ENCODE measurements around the gene CCDC24. TPM values are rescaled to one million over a fixed set of nuclear protein-coding genes. Genes with fewer than 3 reads are reported as not detected.

CCDC24 gene
- total and polyA plus RNA-seq, 5 donors from 2014 or later = 0.18 to 1.8 (median 0.74) TPM

DNA sequence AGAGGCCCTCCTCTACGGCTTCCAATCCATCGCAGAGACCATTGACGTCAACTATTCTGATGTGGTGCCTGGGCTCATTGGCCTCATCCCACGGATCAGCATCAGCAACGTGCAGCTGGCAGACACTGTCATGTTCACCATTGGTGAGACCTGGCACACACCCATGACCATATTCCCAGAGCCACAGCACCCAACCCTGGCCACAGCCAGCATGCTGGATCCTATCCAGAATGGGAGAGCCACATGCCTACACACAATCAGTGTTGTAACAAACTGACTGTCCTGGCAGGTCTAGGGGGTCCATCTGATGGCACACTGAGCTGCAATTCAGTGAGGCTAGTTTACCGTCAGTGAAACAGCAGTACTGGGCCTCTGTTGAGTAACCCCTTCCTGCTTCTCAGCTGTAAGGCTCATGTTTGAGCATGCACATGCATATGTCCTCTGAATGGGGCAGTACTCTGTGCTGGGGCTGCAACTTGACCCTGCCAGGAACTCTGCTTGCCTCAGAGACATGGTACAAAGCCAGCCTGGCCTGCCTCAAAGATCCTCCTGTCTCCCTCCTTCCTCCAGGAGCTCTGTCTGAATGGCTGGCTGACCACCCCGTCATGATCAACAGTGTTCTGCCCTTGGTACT, 33.9 kb upstream of the CCDC24 start:
- DNase-seq = no peak
- no peaks in the 10 kb centered on the region for H3K4me1 ChIP-seq (ENCODE audit: control insufficient read depth, insufficient read depth, low read length, poor library complexity, severe bottlenecking)
- H3K9me3 Mint-ChIP-seq = no peaks in the 10 kb centered on the region
- H3K27ac Mint-ChIP-seq = peak overlapping the region in 1 of 3 donors; percentile 42
- H3K4me3 Mint-ChIP-seq = peak overlapping the region in 1 of 4 donors; percentile 27
- peaks cover 0 to 8% (median 2%) of the 10 kb centered on the region in 4 donors for H3K4me1 Mint-ChIP-seq
- H3K27me3 ChIP-seq (ENCODE audit: control insufficient read depth, insufficient read depth, low read length) = no peaks in the 10 kb centered on the region
- ATAC-seq (ENCODE audit: low read depth in 2 of 2) = no peak
- peaks cover 31% of the 10 kb centered on the region for H3K36me3 Mint-ChIP-seq
- H3K27me3 Mint-ChIP-seq = no peaks in the 10 kb centered on the region
- no peak overlapping the region for H3K27ac ChIP-seq (ENCODE audit: insufficient read depth, low read length, poor library complexity, severe bottlenecking)
- no peaks in the 10 kb centered on the region for H3K9me3 ChIP-seq (ENCODE audit: control insufficient read depth in 2 of 2, low read length in 2 of 2)
- peaks cover 27% of the 10 kb centered on the region for H3K36me3 ChIP-seq (ENCODE audit: control insufficient read depth, insufficient read depth, low read length)
- no peak overlapping the region for H3K4me3 ChIP-seq (ENCODE audit: low read depth, low read length)

DNA sequence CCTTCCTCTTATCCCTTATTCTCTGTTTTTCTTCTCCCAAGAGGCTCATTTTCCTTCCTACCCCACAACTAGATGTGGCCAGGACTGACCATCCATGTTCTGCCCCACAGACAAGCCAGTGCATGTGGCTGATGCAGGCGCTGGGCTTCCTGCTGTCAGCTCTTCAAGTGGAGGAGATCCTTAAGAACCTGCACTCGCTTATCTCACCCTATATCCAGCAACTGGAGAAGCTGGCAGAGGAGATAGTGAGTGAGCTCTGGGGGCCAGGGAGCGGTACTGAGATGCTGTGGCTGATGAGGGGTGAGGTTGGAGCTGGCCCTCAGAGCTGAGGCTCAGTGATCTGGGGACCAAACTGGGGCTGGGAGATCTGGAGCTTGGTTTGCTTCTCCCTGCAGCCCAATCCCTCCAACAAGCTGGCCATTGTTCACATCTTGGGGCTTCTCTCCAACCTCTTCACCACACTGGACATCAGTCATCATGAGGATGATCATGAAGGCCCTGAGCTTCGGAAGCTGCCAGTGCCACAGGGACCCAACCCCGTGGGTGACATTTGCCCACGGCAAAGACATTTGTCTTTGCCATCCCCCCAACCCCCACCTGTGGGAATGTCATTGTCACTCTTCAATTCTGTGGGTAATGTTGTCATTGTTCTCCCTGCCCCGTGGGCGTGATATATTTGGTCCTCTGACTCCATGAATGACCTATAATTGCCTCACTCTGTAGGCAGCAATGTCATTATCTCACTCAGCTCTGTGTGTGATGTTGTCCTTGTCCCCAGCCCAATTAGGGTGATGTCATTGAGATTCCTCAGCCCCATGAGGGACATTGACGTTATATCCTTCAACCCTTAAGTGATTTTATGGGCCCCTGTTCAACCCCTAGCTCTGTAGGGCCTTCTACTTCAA, 32.8 kb upstream of the CCDC24 start:
- H3K4me1 ChIP-seq (ENCODE audit: control insufficient read depth, insufficient read depth, low read length, poor library complexity, severe bottlenecking) = no peaks in the 10 kb centered on the region
- DNase-seq (no peak), ATAC-seq (ENCODE audit: low read depth in 2 of 2) (no peak)
- H3K27ac ChIP-seq (ENCODE audit: insufficient read depth, low read length, poor library complexity, severe bottlenecking) = no peak overlapping the region
- no peaks in the 10 kb centered on the region for H3K9me3 ChIP-seq (ENCODE audit: control insufficient read depth in 2 of 2, low read length in 2 of 2)
- no peaks in the 10 kb centered on the region for H3K27me3 Mint-ChIP-seq
- H3K36me3 Mint-ChIP-seq = peaks cover 32% of the 10 kb centered on the region
- H3K4me1 Mint-ChIP-seq = peaks cover 0 to 8% (median 2%) of the 10 kb centered on the region in 4 donors
- no peaks in the 10 kb centered on the region for H3K9me3 Mint-ChIP-seq
- H3K27ac Mint-ChIP-seq = no peak overlapping the region
- H3K4me3 Mint-ChIP-seq = peak overlapping the region in 1 of 4 donors; percentile 27
- peaks cover 32% of the 10 kb centered on the region for H3K36me3 ChIP-seq (ENCODE audit: control insufficient read depth, insufficient read depth, low read length)
- no peaks in the 10 kb centered on the region for H3K27me3 ChIP-seq (ENCODE audit: control insufficient read depth, insufficient read depth, low read length)
- no peak overlapping the region for H3K4me3 ChIP-seq (ENCODE audit: low read depth, low read length)

DNA sequence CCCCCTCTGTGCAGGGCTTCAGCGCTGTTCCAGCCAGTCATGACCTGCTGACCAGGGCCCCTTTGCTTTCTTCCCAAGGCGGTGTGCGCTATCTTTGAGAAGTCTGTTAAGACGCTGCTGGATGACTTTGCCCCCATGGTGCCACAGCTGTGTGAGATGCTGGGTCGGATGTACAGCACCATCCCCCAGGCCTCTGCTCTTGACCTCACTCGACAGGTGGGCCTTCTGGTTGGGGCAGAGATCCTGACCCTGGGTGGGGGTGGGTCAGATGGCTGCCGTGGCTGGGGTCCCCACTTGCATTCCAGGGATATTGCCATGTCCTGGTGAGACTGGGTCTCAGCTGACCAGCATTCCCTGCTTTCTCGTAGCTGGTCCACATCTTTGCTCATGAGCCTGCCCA, 30.6 kb upstream of the CCDC24 start:
- no peak overlapping the region for H3K4me3 ChIP-seq (ENCODE audit: low read depth, low read length)
- Mint-ChIP-seq H3K9me3 (no peaks in the 10 kb centered on the region), H3K4me1 (no peaks in the 10 kb centered on the region), H3K4me3 (no peak overlapping the region), H3K27ac (no peak overlapping the region), H3K27me3 (no peaks in the 10 kb centered on the region), H3K36me3 (peaks cover 32% of the 10 kb centered on the region)
- H3K9me3 ChIP-seq (ENCODE audit: control insufficient read depth in 2 of 2, low read length in 2 of 2) = no peaks in the 10 kb centered on the region
- DNase-seq (no peak), ATAC-seq (ENCODE audit: low read depth in 2 of 2) (no peak)
- H3K27me3 ChIP-seq (ENCODE audit: control insufficient read depth, insufficient read depth, low read length) = no peaks in the 10 kb centered on the region
- H3K4me1 ChIP-seq (ENCODE audit: control insufficient read depth, insufficient read depth, low read length, poor library complexity, severe bottlenecking) = no peaks in the 10 kb centered on the region
- peaks cover 32% of the 10 kb centered on the region for H3K36me3 ChIP-seq (ENCODE audit: control insufficient read depth, insufficient read depth, low read length)
- H3K27ac ChIP-seq (ENCODE audit: insufficient read depth, low read length, poor library complexity, severe bottlenecking) = no peak overlapping the region

DNA sequence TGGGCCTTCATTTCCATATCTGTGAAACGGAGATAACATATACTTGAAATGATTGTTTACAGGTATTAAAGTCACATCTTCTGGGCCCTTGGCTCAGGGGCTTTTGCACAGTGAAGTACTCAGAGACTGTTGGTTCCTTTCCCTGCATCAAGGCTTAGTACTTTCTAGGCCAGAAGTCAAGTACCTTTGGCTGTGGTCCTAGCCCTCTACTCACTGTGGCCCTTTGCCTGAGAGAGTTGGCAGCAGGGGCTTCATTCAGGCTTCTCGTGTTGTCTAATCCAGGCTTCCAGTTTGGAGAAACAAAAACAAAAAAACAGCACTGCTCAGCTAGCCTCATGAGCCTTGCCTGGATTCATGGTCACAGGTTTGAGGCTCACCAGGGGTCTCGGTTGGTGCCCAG, 29.7 kb upstream of the CCDC24 start:
- peaks cover 34% of the 10 kb centered on the region for H3K36me3 Mint-ChIP-seq
- ATAC-seq (ENCODE audit: low read depth in 2 of 2) (no peak), DNase-seq (no peak)
- Histone ChIP-seq H3K27ac (ENCODE audit: insufficient read depth, low read length, poor library complexity, severe bottlenecking) (no peak overlapping the region), H3K27me3 (ENCODE audit: control insufficient read depth, insufficient read depth, low read length) (no peaks in the 10 kb centered on the region), H3K9me3 (ENCODE audit: control insufficient read depth in 2 of 2, low read length in 2 of 2) (no peaks in the 10 kb centered on the region), H3K36me3 (ENCODE audit: control insufficient read depth, insufficient read depth, low read length) (peaks cover 30% of the 10 kb centered on the region), H3K4me1 (ENCODE audit: control insufficient read depth, insufficient read depth, low read length, poor library complexity, severe bottlenecking) (no peaks in the 10 kb centered on the region), H3K4me3 (ENCODE audit: low read depth, low read length) (no peak overlapping the region)
- no peaks in the 10 kb centered on the region for H3K9me3 Mint-ChIP-seq
- H3K4me3 Mint-ChIP-seq = no peak overlapping the region
- no peaks in the 10 kb centered on the region for H3K4me1 Mint-ChIP-seq
- H3K27ac Mint-ChIP-seq = no peak overlapping the region
- no peaks in the 10 kb centered on the region for H3K27me3 Mint-ChIP-seq

DNA sequence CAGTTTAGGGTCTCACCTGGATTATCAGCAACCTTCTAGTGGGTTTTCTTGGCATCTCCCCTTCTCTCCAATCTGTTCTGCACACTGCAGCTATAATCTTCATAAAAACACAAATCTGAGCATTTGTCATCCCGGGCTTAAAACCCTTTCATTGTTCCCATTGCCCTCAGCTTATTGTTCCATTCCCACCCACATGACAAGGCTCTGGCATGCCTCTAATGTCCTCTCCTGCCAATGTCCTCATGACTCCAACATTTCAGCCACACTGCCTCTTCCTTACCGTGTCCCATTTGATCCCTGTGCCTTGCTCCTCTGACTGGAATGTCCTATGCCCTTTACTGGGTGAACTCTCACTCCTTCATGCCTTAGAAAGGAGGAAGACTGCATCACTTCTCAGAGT, 29.1 kb upstream of the CCDC24 start:
- peaks cover 33% of the 10 kb centered on the region for H3K36me3 Mint-ChIP-seq
- H3K4me3 Mint-ChIP-seq = no peak overlapping the region
- DNase-seq = no peak
- H3K27ac Mint-ChIP-seq = peak overlapping the region in 1 of 3 donors; percentile 36
- H3K4me1 Mint-ChIP-seq = no peaks in the 10 kb centered on the region
- H3K9me3 Mint-ChIP-seq = no peaks in the 10 kb centered on the region
- Histone ChIP-seq H3K4me1 (ENCODE audit: control insufficient read depth, insufficient read depth, low read length, poor library complexity, severe bottlenecking) (no peaks in the 10 kb centered on the region), H3K9me3 (ENCODE audit: control insufficient read depth in 2 of 2, low read length in 2 of 2) (no peaks in the 10 kb centered on the region), H3K27ac (ENCODE audit: insufficient read depth, low read length, poor library complexity, severe bottlenecking) (no peak overlapping the region), H3K4me3 (ENCODE audit: low read depth, low read length) (no peak overlapping the region), H3K27me3 (ENCODE audit: control insufficient read depth, insufficient read depth, low read length) (no peaks in the 10 kb centered on the region), H3K36me3 (ENCODE audit: control insufficient read depth, insufficient read depth, low read length) (peaks cover 29% of the 10 kb centered on the region)
- no peak for ATAC-seq (ENCODE audit: low read depth in 2 of 2)
- H3K27me3 Mint-ChIP-seq = no peaks in the 10 kb centered on the region

DNA sequence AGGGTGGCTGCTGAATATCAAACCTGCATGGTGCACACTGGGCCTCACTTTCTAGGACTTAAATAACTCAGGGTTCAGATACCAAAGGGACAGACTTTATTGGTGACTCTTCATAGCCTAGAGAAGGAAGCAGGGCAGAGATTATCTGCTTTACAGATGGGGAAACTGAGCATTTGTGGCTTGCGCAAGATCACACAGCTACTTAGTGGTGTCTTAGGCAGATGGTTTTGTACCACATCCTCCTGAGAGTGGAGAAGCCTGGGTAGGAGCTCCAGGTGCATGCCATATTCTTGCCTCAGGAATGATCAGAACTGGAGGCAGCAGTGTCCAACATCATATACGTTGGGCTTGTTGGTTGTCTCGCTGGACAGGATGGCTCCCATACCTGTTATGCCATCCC, 28.4 kb upstream of the CCDC24 start:
- H3K36me3 Mint-ChIP-seq = peaks cover 28% of the 10 kb centered on the region
- Histone ChIP-seq H3K4me1 (ENCODE audit: control insufficient read depth, insufficient read depth, low read length, poor library complexity, severe bottlenecking) (no peaks in the 10 kb centered on the region), H3K27me3 (ENCODE audit: control insufficient read depth, insufficient read depth, low read length) (no peaks in the 10 kb centered on the region), H3K27ac (ENCODE audit: insufficient read depth, low read length, poor library complexity, severe bottlenecking) (no peak overlapping the region), H3K36me3 (ENCODE audit: control insufficient read depth, insufficient read depth, low read length) (peaks cover 22% of the 10 kb centered on the region), H3K4me3 (ENCODE audit: low read depth, low read length) (no peak overlapping the region), H3K9me3 (ENCODE audit: control insufficient read depth in 2 of 2, low read length in 2 of 2) (no peaks in the 10 kb centered on the region)
- H3K4me3 Mint-ChIP-seq = peak overlapping the region in 1 of 4 donors; percentile 55
- no peak for ATAC-seq (ENCODE audit: low read depth in 2 of 2)
- no peak for DNase-seq
- H3K27ac Mint-ChIP-seq = no peak overlapping the region
- no peaks in the 10 kb centered on the region for H3K4me1 Mint-ChIP-seq
- H3K27me3 Mint-ChIP-seq = no peaks in the 10 kb centered on the region
- peaks cover 0 to 1% (median 0%) of the 10 kb centered on the region in 7 donors for H3K9me3 Mint-ChIP-seq

DNA sequence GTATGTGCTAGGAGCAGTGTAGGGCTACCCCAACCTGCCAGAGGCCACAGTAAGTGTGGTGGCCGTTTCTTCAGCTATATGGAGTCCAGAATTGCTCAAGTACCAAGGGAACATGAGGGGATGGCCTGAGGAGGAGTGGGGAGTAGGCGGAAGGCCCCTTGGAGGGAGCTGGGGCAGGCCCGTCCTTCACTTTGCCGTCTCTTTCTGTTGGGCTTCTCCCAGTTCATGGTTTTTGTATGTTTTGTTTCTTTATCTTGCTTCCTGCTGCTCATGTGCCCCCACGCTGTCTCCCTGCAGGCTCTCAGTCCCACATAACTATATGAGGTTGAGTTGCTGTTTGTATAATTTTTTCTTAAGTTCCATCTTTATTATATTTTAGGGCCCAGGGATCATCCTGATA, 27.5 kb upstream of the CCDC24 start:
- H3K36me3 Mint-ChIP-seq = peaks cover 20% of the 10 kb centered on the region
- DNase-seq = no peak
- peaks cover 0 to 1% (median 0%) of the 10 kb centered on the region in 7 donors for H3K9me3 Mint-ChIP-seq
- no peak for ATAC-seq (ENCODE audit: low read depth in 2 of 2)
- Histone ChIP-seq H3K4me1 (ENCODE audit: control insufficient read depth, insufficient read depth, low read length, poor library complexity, severe bottlenecking) (no peaks in the 10 kb centered on the region), H3K9me3 (ENCODE audit: control insufficient read depth in 2 of 2, low read length in 2 of 2) (no peaks in the 10 kb centered on the region), H3K4me3 (ENCODE audit: low read depth, low read length) (no peak overlapping the region), H3K27me3 (ENCODE audit: control insufficient read depth, insufficient read depth, low read length) (no peaks in the 10 kb centered on the region), H3K36me3 (ENCODE audit: control insufficient read depth, insufficient read depth, low read length) (peaks cover 14% of the 10 kb centered on the region), H3K27ac (ENCODE audit: insufficient read depth, low read length, poor library complexity, severe bottlenecking) (no peak overlapping the region)
- H3K4me1 Mint-ChIP-seq = peaks cover 0 to 5% (median 0%) of the 10 kb centered on the region in 4 donors
- no peak overlapping the region for H3K27ac Mint-ChIP-seq
- no peaks in the 10 kb centered on the region for H3K27me3 Mint-ChIP-seq
- H3K4me3 Mint-ChIP-seq = no peak overlapping the region
